ENCODE measurements around the gene ASPG.

DNA sequence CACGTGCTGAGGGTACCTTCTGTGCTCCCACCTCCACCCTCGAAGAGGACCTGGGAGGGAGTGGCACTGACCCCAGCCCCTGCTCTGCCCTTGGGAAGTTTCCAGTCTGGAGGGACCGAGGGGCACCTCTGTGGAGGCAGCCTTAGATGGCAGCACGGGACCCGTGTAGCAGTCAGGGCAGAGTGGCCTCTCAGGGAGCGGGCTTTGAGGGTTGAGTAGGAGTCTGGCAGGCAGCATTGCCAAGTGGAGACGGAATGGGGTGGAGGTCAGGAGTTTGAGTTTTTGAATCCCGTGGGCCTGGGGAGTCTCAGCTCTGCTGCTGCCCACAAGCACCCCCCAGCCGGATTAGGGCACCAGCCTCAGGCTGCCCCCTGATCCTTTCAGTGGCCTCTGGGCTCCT lies 74.5 kb downstream of the ASPG start:
- TF ChIP-seq, protein P1, sequence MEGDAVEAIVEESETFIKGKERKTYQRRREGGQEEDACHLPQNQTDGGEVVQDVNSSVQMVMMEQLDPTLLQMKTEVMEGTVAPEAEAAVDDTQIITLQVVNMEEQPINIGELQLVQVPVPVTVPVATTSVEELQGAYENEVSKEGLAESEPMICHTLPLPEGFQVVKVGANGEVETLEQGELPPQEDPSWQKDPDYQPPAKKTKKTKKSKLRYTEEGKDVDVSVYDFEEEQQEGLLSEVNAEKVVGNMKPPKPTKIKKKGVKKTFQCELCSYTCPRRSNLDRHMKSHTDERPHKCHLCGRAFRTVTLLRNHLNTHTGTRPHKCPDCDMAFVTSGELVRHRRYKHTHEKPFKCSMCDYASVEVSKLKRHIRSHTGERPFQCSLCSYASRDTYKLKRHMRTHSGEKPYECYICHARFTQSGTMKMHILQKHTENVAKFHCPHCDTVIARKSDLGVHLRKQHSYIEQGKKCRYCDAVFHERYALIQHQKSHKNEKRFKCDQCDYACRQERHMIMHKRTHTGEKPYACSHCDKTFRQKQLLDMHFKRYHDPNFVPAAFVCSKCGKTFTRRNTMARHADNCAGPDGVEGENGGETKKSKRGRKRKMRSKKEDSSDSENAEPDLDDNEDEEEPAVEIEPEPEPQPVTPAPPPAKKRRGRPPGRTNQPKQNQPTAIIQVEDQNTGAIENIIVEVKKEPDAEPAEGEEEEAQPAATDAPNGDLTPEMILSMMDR (IDR thresholded peaks at IDR 0.05; ENCODE audit: insufficient read depth, low read length, poor library complexity, severe bottlenecking): no peak
- no peak for TF ChIP-seq EZH2phosphoT487 (conservative IDR thresholded peaks at IDR 0.05; ENCODE audit: low read length)
